Mononuclear cell (primary cell): ENCODE data around the gene TRIM14. TPM values are rescaled to one million over a fixed set of nuclear protein-coding genes. Genes with fewer than 3 reads are reported as not detected.

Experiments used
- total RNA-seq: library from RNA; depleted of rRNA; stranded (reverse); fragments of >200 nt; gene quantifications from one replicate; pipeline ENCODE4 v1.2.3, GENCODE V29; 2012

TRIM14 gene
- total RNA-seq, 1 donor, result 16.4 TPM

Other genes with a start within 250 kb of the TRIM14 start
- gene TRMO, start 196.7 kb downstream of the TRIM14 start, total RNA-seq, result 61.8 TPM
- 8.6 TPM for gene HEMGN, start 181.1 kb downstream of the TRIM14 start, total RNA-seq
- 28.1 TPM for gene ANP32B, start 135.9 kb downstream of the TRIM14 start, total RNA-seq
- 41.1 TPM for gene NANS, start 62.5 kb downstream of the TRIM14 start, total RNA-seq
- 4.6 TPM for gene CORO2A, start 73.4 kb upstream of the TRIM14 start, total RNA-seq
- gene TBC1D2, start 136.4 kb upstream of the TRIM14 start, total RNA-seq, result 8.0 TPM